Measurements from ENCODE around the gene ATAD3A.
A peak's percentile ranks its signal among the peaks of the same experiment; 100 is the strongest.
"Not testable (repeated sequence)": the region's sequence is repeated elsewhere in the genome, so short reads cannot be mapped to it uniquely, and the experiment has no call there.

The ATAD3A gene

DNA sequence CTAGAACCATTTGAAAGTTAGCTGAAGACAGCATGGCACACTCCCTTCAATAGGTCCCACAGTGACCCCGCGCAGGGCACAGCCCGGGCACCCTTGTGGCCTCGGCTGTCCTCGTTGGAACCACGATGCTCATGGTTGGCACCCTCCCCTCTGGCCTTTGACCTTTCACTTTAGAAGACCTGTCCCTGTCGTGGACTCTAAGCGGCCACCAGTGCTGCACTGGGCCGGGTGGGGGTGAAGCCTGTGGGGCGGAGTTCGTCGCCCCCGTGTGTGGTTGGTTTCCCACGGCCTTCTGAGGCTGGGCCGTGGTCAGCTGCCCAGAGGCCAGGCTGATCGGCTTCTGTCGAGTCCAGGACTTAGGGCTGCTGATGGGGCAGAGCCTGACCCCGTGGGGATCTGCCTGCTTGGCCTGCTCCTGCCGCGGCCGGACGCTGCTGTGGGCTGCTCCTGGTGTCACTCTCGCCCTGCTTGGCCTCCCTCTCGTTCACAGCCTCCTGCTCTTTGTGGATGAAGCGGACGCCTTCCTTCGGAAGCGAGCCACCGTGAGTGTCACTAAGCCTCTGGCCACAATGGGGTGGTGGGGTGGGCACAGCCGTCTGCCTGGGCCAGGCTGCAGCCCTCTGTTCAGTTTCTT, 12.9 kb downstream of the ATAD3A start:
- not testable (repeated sequence) for DNase-seq

DNA sequence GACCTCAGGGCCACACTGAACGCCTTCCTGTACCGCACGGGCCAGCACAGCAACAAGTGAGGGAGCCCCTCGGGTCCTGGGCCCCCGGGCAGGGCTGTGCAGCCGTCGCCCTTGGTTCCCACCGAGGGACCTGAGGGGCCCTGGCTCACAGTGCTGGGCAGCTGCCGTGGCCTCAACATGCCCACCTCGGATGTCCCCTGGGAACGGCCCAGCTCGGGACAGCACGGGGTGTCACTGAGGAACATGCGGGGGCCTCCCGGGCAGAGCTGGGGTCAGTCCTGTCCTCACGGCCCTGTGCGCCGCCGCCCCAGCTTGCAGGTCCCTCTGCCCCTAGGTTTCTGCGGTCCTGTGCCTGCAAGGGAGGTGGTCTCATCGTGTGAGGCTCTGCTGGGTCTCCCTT, 14.5 kb downstream of the ATAD3A start:
- DNase-seq = not testable (repeated sequence)

- no peak for DNase-seq
Observed at GRCh38 chr1:1527092-1527816, 15.3 kb downstream of the ATAD3A start.

DNA sequence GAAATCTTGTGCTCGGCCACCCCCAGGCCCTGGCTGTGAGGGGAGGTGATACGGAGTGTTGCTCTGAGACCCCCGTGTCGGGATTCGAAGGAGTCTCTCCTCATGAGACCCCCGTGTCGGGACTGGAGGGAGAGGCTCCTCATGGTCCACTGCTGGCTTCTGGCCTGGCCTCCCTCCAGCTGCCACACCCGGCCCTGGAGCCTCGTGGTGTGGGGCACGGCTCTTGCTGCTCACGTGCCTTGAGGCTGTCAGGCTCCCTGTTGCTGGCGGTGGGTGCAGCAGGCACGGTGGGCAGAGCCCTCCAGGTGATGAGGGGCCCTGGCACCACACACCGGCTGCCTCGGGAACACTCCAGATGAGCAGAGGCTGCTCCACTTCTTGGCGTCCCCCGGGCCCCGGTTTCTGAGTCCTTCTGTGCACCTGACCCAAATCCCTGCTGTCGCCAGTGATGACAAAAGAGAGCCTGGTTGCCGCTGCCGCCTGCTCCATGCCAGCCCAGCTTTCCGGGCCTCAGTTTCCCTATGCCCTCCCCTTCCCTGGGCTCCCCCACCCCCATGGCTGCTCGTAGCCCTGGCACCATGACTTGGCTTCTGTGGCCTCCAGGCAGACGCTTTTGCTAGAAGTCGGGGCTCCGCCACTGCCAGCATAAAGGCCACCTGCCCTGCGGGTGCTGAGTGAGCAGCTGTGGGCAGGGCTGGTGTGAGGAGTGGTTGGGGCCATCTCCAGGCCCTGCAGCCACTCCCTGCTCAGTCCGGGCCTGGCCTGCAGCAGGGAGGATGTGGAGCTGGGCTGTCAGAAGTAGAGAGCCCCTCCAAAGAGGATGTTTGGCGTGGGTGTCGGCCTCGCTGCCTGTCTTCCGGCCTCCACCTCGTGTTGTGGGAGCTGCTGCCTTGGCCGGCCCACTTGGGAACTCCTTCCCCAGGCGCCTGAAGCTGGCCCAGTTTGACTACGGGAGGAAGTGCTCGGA, 16.6 kb downstream of the ATAD3A start:
- no peak for DNase-seq

DNA sequence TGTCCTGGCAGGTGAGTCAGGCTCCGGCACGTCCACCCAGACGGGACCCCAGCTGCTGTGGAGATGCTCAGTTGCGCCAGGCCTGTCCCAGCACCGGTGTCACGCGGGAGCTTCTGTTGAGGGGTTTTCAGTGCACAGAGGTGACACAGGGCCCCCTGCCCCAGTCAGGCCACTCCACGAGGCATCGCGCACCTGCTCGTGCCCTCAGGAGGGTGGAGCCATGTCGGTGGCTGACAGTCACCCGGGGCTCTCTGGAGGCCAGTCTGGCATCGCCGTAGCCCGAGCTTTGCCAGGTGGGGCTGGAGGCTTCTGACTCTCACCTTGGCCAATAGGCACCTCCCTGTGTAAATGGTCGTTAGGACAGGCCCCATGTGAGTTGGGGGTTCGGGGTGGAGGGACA, 17.4 kb downstream of the ATAD3A start:
- DNase-seq = no peak

DNA sequence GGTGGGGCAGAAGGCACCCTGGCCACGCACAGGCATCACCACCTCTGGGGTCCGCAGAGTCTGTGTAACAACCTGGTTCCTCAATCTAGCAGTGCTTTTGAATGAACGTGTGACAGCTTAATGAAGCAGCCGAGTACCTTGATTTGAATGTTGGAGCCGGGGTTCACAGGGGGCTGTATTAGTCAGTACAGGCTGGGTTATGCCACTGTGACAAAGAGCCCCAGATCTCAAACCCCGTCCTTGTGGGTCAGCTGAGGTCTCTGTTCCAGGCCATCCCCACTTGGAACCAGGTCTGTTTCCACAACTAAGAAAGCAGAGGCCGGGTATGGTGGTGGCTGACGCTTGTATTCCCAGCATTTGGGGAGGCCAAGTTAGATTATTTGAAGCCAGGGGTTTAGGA, 18.0 kb downstream of the ATAD3A start:
- DNase-seq = no peak

DNA sequence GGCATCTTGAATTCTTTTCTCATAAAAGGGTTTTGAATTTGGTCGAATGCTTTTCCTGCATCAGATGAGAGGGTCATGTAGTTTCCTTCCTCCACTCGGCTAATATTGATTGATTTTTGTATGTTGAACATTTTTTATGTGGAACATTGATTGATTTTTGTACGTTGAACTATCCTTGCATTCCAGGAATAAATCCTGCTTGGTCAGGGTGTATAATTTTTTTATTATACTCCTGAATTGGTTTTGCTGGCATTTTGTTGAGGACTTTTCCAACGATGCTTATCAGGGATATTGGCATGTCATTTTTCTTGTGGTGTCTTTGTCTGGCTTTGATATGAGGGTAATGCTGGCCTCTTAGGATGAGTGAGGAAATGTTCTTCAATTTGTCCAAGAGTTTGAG, 20.0 kb downstream of the ATAD3A start:
- no peak for DNase-seq

GRCh38 chr1:1533176-1533893, 21.4 kb downstream of the ATAD3A start:
- not testable (repeated sequence) for DNase-seq

DNA sequence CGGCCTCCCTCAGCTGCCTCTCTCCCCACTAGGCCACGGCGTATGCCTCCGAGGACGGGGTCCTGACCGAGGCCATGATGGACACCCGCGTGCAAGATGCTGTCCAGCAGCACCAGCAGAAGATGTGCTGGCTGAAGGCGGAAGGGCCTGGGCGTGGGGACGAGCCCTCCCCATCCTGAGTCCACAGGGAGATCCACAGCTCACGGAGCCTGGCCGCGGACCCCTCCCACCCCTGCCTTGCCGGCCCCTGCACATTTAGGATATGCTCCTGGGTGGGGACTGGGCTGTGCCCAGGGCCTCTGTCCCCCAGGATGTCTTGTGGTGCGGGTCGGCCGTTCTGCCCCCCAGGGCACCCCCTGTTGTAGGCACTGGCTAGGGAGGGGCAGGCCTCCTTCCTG, 21.9 kb downstream of the ATAD3A start:
- DNase-seq = not testable (repeated sequence)

DNA sequence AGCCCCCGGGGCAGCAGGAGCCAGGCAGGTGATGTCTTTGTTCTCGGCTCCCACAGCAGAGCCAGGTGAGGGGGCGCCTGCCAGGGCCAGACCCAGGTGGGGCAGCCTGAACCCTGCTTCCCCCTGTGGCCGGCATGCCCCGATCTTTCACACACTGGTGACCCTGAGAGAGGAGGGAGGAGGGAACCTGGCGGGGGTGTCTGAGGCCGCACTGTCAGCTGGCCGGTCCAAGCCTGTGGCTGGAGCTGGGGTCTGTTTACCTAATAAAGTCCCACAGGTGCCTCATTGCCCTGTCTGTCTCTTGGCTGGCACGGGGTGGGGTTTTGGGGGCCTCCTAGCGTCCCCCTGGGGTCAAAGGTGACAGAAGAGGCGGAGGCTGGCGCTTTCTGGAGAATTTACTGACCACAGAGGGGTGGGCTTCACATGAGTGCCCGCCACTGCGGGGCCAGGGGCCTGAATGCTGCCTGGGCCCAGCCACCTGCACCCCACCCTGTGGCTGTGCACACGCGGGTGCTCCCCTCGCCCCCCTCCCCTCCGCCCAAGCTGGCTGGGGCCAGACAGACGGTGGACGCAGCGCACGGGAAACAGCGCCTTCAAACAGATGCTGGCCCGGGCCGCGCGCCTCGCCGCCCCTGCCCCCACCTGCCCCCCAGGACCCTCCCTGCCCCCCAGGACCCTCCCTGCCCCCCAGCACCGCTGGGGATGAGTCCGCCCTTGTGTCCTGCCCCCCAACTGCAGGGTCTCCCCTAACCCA, 22.6 kb downstream of the ATAD3A start:
- DNase-seq = no peak

DNA sequence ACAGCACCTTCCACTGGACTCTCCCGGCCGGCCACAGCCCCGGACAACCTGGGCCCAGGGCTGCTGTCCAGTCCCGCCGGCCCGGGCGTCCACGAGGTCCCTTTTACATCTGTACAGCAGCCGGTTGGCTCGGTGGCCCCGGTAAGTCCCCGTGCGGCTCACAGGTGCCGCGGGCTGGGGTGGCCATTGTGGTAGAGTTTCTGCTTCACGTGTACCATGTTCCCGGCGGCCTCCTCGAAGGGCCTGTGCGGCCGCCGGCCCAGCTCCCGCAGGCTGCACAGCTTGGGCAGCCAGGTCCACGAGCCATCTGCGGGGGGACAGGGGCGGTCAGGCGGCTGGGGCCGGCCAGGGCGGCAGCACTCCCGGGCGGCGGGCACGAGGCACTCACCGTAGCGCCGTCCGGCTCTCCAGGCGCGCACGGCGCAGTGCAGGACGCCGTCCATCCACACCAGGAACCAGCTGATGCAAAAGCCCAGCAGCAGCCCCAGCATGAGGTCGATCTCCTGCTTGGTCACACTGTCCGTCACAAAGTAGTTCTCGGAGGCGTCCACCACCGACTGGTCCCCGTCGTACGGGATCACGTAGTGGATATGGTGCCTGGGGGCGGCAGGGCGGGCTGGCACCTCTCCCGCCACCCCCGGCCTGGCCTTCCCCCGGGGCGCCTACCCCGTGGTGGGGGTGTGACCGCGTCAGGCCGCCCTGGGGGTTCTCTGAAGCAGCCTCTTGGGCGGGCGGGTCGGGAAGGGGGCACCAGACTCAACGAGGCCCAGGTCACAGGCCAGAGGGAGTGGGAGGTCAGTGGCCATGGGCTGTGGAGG, 23.4 kb downstream of the ATAD3A start:
- no peak for DNase-seq

DNA sequence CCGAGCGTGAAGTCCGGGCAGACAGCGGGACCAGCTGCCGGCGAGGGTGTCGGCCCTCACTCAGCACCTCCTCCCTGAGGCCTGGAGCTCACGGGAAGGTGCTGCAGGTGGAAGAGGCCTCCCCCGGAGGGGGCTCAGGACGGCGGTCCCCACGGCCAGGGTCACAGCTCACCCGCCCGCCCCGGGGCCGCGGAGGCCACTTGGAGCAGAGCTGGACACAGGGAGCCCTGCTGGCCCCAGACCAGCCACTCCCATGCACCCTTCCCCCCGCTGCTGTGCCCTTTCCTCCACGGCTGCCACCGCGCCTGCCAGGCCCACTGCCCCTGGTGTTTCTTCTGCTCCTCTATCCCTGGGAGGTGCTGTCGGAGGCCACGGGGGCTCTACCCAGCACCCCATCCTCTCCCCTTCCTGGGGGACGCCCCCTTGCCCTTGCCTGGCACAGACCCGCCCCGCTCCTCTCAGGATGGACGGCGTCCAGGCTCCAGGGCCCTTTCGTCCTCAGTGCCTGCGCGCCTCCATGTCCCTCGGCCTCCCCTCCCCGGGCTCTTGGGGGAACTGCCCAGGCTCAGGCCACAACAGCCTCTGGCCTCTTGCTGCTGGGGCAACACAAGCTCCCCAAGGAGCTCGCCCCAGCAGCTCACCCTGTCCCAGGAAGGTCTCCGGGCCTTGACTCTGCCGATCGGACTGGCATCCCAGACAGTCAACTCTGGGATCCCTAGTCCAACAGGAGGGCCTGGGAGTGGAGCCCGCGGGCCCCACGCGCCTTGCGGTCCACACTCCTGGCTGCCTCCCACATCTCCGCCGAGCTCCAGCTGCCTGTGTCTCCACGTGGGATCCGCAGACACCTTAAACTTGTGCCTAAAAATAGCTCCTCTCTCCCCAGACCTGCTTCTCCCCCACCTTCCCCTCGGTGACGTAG, 24.3 kb downstream of the ATAD3A start:
- DNase-seq = no peak

GRCh38 chr1:1536938-1537546, 25.1 kb downstream of the ATAD3A start:
- DNase-seq = no peak

DNA sequence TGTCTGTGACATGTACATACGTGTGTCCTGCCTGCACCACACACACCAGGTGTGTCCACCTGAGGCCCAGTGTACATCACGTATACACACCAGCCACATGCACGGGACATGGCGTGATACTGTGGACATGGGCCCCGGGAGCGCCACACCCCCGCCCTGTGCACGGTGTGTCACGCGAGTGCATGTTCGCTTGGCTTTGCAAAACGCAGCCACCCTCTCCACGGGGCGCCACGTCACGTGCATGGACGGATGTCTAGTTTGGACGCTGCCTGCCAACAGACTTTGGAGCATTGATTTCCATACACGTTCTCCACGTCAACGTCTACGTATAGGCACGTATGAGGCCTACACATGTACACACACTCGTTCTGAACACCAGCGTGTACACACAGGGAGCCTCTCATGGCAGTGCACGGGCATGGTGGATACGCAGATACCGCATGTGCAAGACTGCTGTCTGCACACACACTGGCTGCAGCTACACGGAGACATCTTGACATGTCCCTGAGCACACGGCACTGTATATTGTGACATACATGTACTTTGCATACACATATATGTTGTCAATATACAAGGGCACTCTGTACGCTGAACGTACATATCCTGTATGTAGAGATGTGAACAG, 25.8 kb downstream of the ATAD3A start:
- no peak for DNase-seq

GRCh38 chr1:1538334-1538733, 26.4 kb downstream of the ATAD3A start:
- DNase-seq = no peak

GRCh38 chr1:1538989-1539309, 27.0 kb downstream of the ATAD3A start:
- no peak for DNase-seq

DNA sequence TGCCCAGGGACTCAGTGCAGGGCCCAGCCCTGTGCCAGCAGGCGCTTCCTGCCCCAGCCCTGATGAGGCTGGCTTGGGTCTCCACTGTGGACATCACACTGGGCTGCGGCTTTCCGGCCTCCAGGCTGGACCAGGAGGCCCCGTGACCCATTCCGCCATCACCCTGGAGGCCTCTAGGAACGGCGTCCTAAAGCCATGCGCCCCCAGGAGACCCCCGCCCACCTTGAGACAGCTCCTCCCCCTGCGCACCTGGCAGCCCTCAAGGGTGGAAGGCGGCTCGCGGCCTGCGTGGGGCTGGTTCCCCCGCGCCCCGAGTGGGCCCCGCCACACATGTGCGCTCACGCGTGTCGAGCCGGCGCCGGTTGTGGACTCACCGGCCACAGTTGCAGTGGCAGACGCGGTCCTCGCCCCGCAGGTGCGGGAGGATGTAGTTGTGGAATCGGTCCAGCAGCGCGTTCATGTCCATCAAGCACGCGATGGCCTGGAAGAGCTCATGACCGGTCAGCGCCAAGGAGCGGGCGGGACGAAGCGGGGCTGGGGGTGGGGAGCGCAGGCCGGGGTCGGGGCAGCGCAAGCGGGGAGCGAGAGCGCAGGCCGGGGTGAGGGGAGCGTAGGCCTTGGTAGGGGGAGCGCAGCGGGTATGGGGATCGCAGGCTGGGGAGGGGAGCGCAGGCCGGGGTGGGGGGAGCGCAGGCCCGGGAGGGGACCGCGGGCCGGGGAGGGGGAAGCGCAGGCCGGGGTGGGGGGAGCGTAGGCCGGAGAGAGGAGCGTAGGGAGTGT, 27.5 kb downstream of the ATAD3A start:
- DNase-seq = no peak

DNA sequence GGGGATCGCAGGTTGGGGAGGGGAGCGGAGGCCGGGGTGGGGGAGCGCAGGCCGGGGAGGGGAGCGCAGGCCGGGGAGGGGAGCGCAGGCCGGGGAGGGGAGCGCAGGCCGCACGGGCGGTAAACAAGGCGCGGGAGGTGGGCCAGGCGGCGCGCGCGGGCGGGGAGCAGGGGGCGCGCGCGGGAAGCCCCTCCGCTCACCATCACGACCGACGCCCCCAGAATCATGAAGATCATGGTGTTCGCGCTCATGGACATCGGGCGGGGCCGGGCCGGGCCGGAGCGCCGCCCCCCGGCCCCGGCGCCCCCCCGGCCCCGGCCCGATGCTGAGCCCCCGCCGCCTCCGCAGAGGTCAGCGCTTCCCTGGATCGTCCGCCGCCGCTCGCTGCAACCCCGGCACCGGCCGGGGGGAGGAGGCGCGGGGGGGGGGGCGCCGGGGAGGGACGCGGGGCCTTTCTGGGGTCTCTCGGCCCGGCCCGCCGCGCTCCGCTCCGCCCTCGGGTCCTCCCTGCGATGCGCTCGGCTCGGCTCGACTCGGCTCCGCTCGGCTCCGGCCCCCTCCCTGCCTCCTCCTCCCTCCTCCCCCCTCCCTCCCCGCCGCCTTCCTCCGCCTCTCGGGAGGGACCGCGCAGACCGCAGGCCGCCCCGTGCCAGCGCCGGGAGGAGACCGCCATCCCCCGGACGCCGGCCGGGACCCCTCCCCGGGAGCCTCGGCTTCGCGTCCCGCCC, 28.3 kb downstream of the ATAD3A start, which contains the start of gene TMEM240:
Gene TMEM240 (minus strand): TSS at position 535 of the 728 bp plus-strand sequence. CDS start 278 bp downstream, at position 257.
- DNase-seq = peak; percentile 69
